Neural crest cell (in vitro differentiated cells): Measurements from ENCODE around the gene LCTL. TPM values are rescaled to one million over a fixed set of nuclear protein-coding genes. Genes with fewer than 3 reads are reported as not detected.

Source experiments
- DNase-seq: peaks from one replicate; pipeline ENCODE4 v3.0.0; 2021; ENCODE audit warnings: low read depth, mixed read lengths, low spot score
- H3K27ac Mint-ChIP-seq: one replicate; pipeline ENCODE4 v1.8.0; 2021; ENCODE audit warnings: mild to moderate bottlenecking, mixed read lengths; ENCODE audit not compliant: unreplicated experiment
- H3K27me3 Mint-ChIP-seq: 2 replicates; pipeline ENCODE4 v1.8.0; 2021; ENCODE audit warnings: low read depth, mild to moderate bottlenecking, mixed read lengths
- H3K36me3 Mint-ChIP-seq: 2 replicates; pipeline ENCODE4 v1.8.0; 2021; ENCODE audit warnings: low read depth, mild to moderate bottlenecking, mixed read lengths
- H3K4me1 Mint-ChIP-seq: 2 replicates; pipeline ENCODE4 v1.8.0; 2021; ENCODE audit warnings: mixed read lengths
- H3K4me3 Mint-ChIP-seq: one replicate; pipeline ENCODE4 v1.8.0; 2021; ENCODE audit warnings: mild to moderate bottlenecking, mixed read lengths
- H3K9me3 Mint-ChIP-seq: 2 replicates; pipeline ENCODE4 v1.8.0; 2021; ENCODE audit warnings: mixed read lengths
- CTCF ChIP-seq: fragments of 200-600 bp; sonication (generic); conservative IDR thresholded peaks from 2 replicates; pipeline ENCODE4 v1.5.0; 2021; ENCODE audit warnings: antibody characterized with exemption, mild to moderate bottlenecking
- total RNA-seq: library from RNA; stranded (reverse); gene quantifications from 2 replicates; pipeline ENCODE4 v1.2.1, GENCODE V29; 2021

The LCTL gene
- total RNA-seq, 1 donor from 2014 or later: 2.1 TPM

DNA sequence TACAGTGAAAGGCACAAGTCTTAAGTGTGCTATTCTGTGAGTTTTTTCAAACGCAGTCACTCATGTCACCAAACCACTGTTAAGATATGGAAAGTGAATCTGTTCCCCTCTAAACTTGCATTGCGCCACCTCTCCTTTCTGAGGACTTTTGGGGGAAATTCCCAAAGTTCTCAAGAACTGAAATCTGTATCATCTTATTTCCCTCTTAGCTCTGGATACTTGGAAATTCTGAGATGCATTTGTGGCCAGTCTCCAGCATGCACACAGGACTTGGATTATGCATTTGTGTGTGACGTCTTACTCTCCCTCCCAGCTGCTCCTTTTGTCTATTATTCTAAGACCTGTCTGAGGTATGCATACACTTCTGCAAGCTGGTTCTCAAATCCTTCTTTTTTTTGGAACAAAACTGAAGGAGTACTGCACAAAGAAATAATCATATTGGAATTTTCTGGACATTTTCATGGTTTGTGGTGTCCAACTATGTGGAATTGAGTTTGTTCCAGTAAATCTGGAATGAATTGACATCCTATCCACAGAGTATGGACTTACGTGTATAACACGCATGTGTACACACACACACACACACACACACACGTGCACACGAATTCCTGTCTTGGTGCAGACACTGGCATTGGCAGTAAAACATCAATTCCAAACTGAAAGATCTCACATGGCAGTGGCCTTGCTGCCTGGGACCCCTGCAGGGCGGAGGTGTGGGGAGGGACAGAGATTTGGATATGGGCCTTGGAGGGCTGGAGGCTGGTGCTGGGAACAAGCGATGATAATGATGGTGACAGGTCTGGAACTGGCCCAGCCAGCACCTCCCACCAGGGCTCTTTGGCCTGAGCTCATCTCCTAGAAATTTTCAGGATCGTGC is 8.2 kb upstream of the LCTL start:
- no peak overlapping the region for H3K4me3 Mint-ChIP-seq
- H3K4me1 Mint-ChIP-seq: peaks cover 5% of the 10 kb centered on the region
- H3K27ac Mint-ChIP-seq: peak overlapping the region; percentile 1
- H3K9me3 Mint-ChIP-seq: no peaks in the 10 kb centered on the region
- no peaks in the 10 kb centered on the region for H3K27me3 Mint-ChIP-seq
- DNase-seq: no peak
- H3K36me3 Mint-ChIP-seq: no peaks in the 10 kb centered on the region
- no peak for TF ChIP-seq CTCF

DNA sequence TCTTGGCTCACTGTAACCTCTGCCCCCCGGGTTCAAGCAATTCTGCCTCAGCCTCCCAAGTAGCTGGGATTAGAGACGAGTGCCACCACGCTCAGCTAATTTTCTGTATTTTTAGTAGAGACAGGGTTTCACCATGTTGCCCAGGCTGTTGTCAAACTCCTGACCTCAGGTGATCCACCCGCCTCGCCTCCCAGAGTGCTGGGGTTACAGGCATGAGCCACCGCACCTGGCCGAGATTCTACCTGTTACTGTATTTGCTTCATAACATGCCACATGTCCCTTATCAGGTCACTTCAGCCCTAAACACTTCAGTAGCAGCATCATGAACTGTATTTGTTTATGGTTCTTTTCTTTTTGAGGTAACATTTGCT is 7.5 kb upstream of the LCTL start:
- H3K36me3 Mint-ChIP-seq: no peaks in the 10 kb centered on the region
- no peak overlapping the region for H3K27ac Mint-ChIP-seq
- no peaks in the 10 kb centered on the region for H3K9me3 Mint-ChIP-seq
- TF ChIP-seq CTCF: no peak
- H3K4me1 Mint-ChIP-seq: peaks cover 5% of the 10 kb centered on the region
- H3K27me3 Mint-ChIP-seq: no peaks in the 10 kb centered on the region
- DNase-seq: no peak
- no peak overlapping the region for H3K4me3 Mint-ChIP-seq

- no peaks in the 10 kb centered on the region for H3K9me3 Mint-ChIP-seq
- DNase-seq: no peak
These were observed 6.3 kb upstream of the LCTL start for GRCh38 chr15:66572146-66572545.

GRCh38 chr15:66570842-66571478 is 5.2 kb upstream of the LCTL start:
- Mint-ChIP-seq H3K27me3 (no peaks in the 10 kb centered on the region), H3K36me3 (no peaks in the 10 kb centered on the region), H3K4me1 (peaks cover 19% of the 10 kb centered on the region), H3K27ac (peak overlapping the region; percentile 67), H3K4me3 (no peak overlapping the region), H3K9me3 (no peaks in the 10 kb centered on the region)
- DNase-seq: no peak
- TF ChIP-seq CTCF: no peak

More at GRCh38 chr15:66572146-66572545, 6.3 kb upstream of the LCTL start:
- H3K36me3 Mint-ChIP-seq: no peaks in the 10 kb centered on the region
- no peak for TF ChIP-seq CTCF
- no peak overlapping the region for H3K4me3 Mint-ChIP-seq
- no peak overlapping the region for H3K27ac Mint-ChIP-seq
- no peaks in the 10 kb centered on the region for H3K27me3 Mint-ChIP-seq
- peaks cover 7% of the 10 kb centered on the region for H3K4me1 Mint-ChIP-seq

DNA sequence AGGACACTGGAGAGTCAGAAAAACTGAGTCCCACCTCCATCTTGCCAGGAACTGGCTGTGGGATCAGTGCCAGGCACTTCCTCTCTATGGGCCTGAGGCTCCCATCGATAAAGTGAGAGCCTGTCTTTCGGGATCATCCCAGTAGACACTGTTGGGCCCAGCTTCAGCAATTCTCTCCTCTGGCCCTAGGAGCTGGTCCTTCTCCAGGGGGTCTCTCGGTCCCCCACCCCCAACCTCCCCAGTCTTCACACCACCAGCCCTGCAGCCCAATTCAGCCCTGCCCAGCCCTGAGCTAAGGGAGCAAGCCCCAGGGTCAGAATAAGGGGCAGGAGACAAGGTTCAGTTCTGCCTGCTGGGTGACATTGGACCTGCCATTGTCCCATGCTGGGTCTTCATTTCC is 4.5 kb upstream of the LCTL start:
- no peak for TF ChIP-seq CTCF
- DNase-seq: no peak
- H3K27me3 Mint-ChIP-seq: no peaks in the 10 kb centered on the region
- H3K9me3 Mint-ChIP-seq: no peaks in the 10 kb centered on the region
- H3K4me3 Mint-ChIP-seq: no peak overlapping the region
- peak overlapping the region; percentile 15 for H3K27ac Mint-ChIP-seq
- no peaks in the 10 kb centered on the region for H3K36me3 Mint-ChIP-seq
- H3K4me1 Mint-ChIP-seq: peaks cover 24% of the 10 kb centered on the region
